Retinal pigment epithelial cell (primary cell): ENCODE data around the gene DLGAP5.

ENCODE experiments used
- DNase-seq: peaks from one replicate; pipeline ENCODE4 v3.0.0-alpha.2; 2010; ENCODE audit warnings: low read depth
- H3K4me3 ChIP-seq: 2 replicates; pipeline ENCODE4 v1.5.1; 2011; ENCODE audit warnings: mild to moderate bottlenecking, low read length, control low read depth, moderate library complexity
- TF ChIP-seq, protein P1 (sequence below): conservative IDR thresholded peaks from 2 replicates; pipeline ENCODE4 v1.5.1; 2011; ENCODE audit warnings: low read depth, low read length, control low read depth, inconsistent platforms

Gene DLGAP5

GRCh38 chr14:55139696-55140509, 51.5 kb downstream of the DLGAP5 start:
- no peak for DNase-seq
- TF ChIP-seq, protein P1, sequence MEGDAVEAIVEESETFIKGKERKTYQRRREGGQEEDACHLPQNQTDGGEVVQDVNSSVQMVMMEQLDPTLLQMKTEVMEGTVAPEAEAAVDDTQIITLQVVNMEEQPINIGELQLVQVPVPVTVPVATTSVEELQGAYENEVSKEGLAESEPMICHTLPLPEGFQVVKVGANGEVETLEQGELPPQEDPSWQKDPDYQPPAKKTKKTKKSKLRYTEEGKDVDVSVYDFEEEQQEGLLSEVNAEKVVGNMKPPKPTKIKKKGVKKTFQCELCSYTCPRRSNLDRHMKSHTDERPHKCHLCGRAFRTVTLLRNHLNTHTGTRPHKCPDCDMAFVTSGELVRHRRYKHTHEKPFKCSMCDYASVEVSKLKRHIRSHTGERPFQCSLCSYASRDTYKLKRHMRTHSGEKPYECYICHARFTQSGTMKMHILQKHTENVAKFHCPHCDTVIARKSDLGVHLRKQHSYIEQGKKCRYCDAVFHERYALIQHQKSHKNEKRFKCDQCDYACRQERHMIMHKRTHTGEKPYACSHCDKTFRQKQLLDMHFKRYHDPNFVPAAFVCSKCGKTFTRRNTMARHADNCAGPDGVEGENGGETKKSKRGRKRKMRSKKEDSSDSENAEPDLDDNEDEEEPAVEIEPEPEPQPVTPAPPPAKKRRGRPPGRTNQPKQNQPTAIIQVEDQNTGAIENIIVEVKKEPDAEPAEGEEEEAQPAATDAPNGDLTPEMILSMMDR, result no peak
- H3K4me3 ChIP-seq, result no peak overlapping the region

- no peak for DNase-seq
- no peak overlapping the region for H3K4me3 ChIP-seq
- TF ChIP-seq, protein P1, result no peak
Observed at GRCh38 chr14:55139141-55139540, 52.2 kb downstream of the DLGAP5 start.

- TF ChIP-seq, protein P1, result peak; percentile 27
- DNase-seq, result no peak
- H3K4me3 ChIP-seq, result no peak overlapping the region
Observed at GRCh38 chr14:55138091-55138490, 53.3 kb downstream of the DLGAP5 start.

GRCh38 chr14:55136885-55137786, 54.2 kb downstream of the DLGAP5 start:
- TF ChIP-seq, protein P1, result no peak
- peak; percentile 83 for DNase-seq
- no peak overlapping the region for H3K4me3 ChIP-seq

DNA sequence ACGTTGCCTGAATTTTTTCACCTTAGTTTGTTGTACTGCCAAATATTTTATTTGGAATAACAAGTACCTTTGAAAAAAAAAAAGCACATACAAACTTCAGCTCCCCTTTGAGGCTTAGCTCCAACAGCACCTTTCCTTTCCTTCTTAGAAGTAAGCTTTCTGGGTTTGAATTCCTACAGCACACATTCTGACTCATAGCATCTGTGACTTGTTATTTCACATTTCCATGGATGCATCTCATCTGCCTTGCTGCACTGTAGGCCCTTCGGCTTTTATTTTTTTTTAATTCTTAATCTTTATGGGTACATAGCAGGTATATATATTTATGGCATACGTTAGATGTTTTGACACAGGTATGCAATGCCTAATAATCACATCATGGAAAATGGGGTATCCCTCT, 55.1 kb downstream of the DLGAP5 start:
- DNase-seq, result peak; percentile 27
- TF ChIP-seq, protein P1, result no peak
- H3K4me3 ChIP-seq, result no peak overlapping the region

- H3K4me3 ChIP-seq, result no peak overlapping the region
- TF ChIP-seq, protein P1, result no peak
- DNase-seq, result no peak
Observed at GRCh38 chr14:55133416-55133815, 58.0 kb downstream of the DLGAP5 start.
